Eye (tissue), 1 donor: ENCODE results near the gene FOXN1.
"Not testable (repeated sequence)": the region's sequence is repeated elsewhere in the genome, so short reads cannot be mapped to it uniquely, and the experiment has no call there.

Source experiments
- DNase-seq: peaks from one replicate; pipeline ENCODE4 v3.0.0-alpha.2; 2015

Gene FOXN1

DNA sequence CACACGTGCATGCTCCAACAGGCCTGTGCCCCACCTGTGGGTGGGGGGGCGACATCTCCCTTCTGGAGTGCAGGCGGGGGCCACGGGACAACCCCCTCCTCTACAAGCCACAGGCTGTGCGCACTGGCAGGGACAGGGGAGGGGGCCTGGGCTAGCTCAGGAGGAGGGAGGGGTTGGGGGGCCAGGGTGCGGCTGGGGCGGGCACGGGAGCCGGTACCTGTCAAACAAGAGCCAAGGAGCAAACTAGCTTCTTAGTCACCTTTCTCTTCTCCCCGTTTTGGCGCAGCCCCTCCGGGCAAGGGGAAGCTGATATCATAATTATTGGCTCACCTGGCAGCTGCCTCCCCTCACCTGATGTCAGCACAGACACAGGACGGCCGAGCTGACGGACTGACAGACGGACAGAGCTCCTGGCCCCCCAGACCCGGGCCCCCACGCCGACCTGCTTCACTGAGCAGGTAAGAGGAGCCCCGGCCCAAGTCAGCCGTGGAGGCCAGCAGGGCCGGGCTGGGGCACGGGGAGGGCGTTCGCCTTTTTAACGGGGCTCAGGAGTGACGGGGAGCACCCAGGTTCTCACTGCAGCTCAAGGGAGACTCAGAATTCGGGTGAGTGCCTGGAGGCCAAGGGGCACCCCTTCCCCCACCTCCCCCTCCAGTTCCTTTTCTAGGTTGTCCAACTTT is at the start of gene FOXN1:
Gene FOXN1 (plus strand): TSS at position 363 of the 680 bp plus-strand sequence. CDS start 17,622 bp downstream, outside the sequence.
- DNase-seq, result no peak

DNA sequence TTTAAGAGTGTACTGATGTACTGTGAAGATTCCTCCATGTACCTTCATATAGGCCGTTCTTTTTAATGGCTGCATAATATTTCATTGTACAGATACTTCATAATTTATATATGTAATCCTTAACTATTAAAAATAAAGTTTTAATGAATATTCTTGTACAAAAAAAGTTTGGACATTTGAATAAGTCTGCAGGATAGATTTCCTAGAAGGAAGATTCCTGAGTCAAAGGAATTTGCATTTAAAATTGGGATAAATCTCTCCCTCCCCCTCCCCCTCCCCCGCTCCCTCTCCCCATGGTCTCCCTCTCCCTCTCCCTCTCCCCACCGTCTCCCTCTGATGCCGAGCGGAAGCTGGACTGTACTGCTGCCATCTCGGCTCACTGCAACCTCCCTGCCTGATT is 48.3 kb upstream of the FOXN1 start:
- no peak for DNase-seq

DNA sequence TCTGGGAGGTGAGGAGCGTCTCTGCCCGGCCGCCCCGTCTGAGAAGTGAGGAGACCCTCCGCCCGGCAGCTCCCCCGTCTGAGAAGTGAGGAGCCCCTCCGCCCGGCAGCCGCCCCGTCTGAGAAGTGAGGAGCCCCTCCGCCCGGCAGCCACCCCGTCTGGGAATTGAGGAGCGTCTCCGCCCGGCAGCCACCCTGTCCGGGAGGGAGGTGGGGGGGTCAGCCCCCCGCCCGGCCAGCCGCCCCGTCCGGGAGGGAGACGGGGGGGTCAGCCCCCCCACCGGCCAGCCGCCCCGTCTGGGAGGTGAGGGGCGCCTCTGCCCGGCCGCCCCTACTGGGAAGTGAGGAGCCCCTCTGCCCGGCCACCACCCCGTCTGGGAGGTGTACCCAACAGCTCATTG is 47.3 kb upstream of the FOXN1 start:
- not testable (repeated sequence) for DNase-seq

DNA sequence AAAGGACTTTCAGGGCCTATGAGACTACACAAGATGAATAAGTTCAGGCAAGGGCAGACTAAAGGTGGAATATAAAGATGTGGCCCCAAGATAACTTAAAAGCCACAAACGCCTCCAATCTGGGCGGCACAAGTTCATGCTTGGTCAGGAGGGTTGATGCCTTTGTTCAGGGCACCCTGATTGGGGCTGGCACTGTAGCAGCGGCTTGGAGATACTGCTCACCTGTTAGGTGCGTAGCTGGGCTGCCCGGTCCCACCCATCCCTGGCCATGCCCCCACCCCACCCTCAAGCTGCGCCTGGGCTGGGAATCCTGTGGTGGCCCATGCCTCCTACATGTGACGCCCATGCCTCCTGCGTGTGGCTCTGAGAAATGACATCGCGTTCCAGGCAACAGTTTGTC is 45.2 kb upstream of the FOXN1 start:
- no peak for DNase-seq

GRCh38 chr17:28466001-28466400 is 40.1 kb upstream of the FOXN1 start:
- DNase-seq, result no peak

GRCh38 chr17:28466521-28467048 is 39.6 kb upstream of the FOXN1 start:
- DNase-seq, result no peak

- DNase-seq, result no peak
Observed at GRCh38 chr17:28467456-28468025, 38.6 kb upstream of the FOXN1 start.

GRCh38 chr17:28468033-28468735 is 38.0 kb upstream of the FOXN1 start:
- not testable (repeated sequence) for DNase-seq

GRCh38 chr17:28468781-28469180 is 37.4 kb upstream of the FOXN1 start:
- DNase-seq, result no peak

- DNase-seq, result no peak
Observed at GRCh38 chr17:28469376-28469775, 36.8 kb upstream of the FOXN1 start.

DNA sequence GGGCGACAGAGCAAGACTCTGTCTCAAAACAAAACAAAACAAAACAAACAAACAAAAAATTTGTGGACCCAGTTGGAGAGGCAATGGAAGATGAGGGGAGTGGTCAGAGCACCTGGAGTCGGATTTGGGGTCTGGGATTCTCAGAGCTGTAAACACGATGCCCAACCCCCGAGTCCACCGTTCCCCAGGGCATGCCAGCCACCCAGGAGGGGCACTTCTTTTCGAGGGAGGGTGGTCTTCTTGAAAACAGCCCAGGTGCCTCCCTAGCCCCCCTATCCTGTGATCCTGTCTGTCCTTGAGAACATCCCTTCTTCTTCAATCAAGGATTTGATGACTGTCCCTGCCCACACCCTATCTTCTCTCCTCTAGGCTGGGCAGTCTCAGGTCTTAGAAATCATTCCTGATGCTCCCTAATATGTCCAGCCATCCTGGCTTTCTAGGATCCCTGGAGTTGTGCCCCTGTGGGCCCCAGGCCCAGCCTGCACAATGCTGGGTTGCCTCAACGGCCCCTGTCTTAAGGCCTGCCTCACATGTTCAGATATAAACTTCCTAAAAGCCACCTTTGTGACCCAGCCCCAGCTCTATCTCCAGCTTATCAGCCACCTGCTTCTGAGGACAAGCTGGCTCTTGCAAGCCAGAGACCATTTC is 35.8 kb upstream of the FOXN1 start:
- no peak for DNase-seq

DNA sequence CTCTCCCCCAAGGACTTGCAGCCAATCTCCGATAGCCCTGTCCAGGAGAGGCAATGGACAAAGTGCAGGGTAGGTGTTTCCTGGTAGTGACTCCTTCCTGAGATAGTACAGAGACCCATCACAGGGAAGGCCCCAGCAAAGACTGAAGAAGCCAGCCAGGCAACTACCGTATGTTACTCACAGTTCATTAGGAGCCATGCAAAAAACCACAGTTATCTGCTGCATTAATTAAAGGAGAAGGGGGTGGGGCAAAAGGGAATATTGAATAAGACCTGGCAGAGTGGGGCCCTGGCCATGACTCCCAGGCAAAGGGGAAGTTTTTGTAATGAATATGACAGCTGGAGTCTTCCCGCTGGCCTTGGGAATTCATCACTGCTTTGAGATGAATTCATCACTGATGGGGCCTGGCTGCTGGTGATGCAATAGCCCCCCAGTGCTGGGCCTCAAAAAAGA is 35.2 kb upstream of the FOXN1 start:
- peak; percentile 16 for DNase-seq

DNA sequence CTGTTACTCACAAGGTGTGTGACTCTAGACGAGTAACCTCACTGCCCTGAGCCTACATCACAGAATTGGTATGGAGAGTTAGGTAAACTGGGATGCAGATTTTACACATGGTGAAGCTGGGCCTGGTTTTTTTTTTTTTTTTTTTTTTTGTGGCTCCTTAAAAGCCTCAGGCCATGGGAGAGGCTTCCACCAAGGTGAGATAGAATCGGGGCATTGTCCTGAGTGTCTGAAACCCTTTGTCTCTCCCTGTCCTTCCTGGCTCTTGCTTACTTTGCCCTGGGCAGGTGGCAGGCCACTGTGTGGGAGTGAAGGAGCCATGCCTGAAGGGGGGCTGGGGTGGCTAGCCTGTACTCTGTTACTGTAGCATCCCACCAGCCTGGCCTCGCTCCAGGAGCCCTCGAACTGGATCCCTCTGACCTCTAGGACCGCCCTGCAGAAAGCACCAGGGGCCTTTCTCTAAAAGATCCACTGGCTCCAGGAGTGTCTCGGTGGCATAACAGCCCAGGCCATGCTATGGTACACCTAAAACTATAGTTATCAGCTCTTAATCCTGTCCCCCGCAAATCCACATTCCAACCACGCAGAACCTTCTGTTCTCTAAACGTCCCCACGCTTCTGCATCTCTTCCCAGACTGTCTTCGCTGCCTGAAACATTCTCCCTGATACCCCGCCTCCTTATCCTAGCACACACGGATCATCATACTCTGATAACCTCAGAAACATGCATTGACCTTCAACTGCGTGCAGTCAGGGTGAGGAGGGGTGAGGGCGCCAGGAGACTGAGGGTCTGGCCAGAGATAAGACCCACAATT is 34.4 kb upstream of the FOXN1 start:
- no peak for DNase-seq

DNA sequence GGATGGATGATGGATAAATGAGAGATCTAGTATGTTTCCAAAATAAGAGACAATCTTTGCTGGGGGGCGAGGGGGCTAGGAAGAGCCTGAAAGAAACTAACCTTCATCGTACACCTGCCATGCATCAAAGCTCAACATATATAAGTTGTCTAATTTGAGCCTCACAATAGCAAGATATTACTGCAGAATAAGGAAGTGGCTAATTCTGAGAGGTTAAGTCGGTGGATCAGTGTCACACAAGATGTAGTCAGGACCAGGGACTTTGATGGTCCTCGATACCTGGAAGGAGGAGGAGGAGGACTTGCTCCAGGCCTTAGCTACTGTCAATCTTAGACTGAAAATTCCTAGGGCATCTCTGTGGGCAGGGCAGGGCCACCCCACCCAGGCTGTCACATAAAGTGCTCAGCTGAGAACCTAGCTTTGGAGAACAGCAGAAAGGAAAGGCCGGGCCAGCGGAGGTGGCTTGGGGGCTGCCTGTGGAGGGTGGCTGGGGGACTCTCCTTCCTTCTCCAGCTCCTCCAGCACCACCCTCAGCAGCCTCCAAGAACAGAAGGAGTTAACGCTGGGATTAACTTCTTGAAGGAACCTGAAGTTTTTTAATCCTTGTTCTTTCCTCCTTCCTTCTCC is 33.2 kb upstream of the FOXN1 start:
- DNase-seq, result no peak

GRCh38 chr17:28473542-28473941 is 32.6 kb upstream of the FOXN1 start, which contains the start of gene SLC13A2:
Gene SLC13A2 (plus strand): TSS chr17:28473644. CDS start chr17:28473713, 69 bp downstream.
- DNase-seq, result no peak

- DNase-seq, result no peak
Observed at GRCh38 chr17:28474111-28474531, 32.0 kb upstream of the FOXN1 start.

DNA sequence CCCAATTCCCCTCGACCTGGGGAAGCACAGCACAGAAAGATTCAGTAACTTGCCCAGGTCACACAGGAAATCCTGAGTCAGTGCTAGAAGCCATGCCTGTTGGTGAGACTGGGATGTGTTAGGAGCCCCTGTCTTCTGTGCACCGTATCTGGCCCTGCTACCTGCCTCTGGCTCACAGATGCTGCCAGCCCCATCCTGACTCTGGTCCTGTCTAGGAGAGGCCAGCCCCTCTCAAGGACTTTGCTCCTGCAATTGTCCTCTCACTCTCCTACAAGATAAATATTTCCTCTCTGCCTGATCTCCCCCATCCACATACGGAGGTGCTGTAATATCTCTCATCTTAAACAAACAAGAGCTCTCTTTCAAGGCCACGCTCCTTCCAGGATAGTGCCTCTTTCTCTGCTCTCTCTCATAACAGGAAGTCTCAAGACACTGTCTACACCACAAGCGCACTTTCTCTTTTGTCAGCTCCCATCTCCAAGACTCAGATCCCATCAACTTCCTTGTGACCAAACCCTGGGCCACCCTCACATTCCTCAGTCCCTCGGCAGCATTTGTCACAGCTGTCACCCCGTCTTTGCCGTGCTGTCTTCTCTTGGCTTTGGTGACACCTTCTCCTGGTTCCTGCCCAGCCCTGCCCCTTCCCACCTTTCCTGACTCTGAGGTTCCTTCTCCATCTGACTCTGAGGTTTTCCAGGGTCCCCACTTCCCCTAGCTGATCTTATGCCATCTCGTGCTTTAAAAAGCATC is 30.8 kb upstream of the FOXN1 start:
- no peak for DNase-seq

GRCh38 chr17:28476076-28476865 is 29.9 kb upstream of the FOXN1 start:
- DNase-seq, result no peak

DNA sequence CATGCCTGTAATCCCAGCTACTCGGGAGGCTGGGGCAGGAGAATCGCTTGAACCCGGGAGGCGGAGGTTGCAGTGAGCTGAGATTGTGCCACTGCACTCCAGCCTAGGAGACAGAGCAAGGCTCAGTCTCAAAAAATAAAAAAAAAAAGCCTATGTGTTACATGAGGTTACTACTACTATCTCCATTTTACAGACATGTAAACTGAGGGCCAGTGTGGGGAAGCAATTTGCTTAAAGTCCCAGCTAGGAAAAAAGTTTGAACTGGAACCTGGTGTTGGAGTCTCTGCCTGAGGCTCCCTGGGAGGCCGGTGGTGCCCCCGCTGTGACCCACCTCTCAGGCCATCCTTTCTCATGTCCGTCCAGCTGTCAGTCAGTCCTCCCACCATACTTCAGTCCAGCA is 28.2 kb upstream of the FOXN1 start:
- DNase-seq, result no peak
